CD4-positive, CD25-positive, alpha-beta regulatory T cell (primary cell): ENCODE results near the gene PTPRG. TPM values are rescaled to one million over a fixed set of nuclear protein-coding genes. Genes with fewer than 3 reads are reported as not detected.

ENCODE experiments used
- ATAC-seq, 2 donors: fragments of 150-1000 bp; cut with Tn5 transposase; one replicate each; pipeline ENCODE4 v1.10.0; 2021; ENCODE audit warnings: low read depth in 2 of 2, moderate number of reproducible peaks in 2 of 2, moderate library complexity in 1 of 2
- DNase-seq, 3 donors: peaks; one replicate each; pipeline versions ENCODE4 v3.0.0 to v3.0.0-alpha.2; 2012 to 2022; ENCODE audit warnings: mixed read lengths in 1 of 3
- H3K27ac ChIP-seq: one replicate; pipeline ENCODE4 v1.7.0; 2013; ENCODE audit warnings: mild to moderate bottlenecking, low read length; ENCODE audit not compliant: insufficient read depth, poor library complexity, severe bottlenecking
- H3K27me3 ChIP-seq: one replicate; pipeline ENCODE4 v1.7.0; 2013; ENCODE audit warnings: low read length; ENCODE audit not compliant: control insufficient read depth, insufficient read depth
- H3K36me3 ChIP-seq: one replicate; pipeline ENCODE4 v1.7.0; 2013; ENCODE audit warnings: mild to moderate bottlenecking, low read length, moderate library complexity; ENCODE audit not compliant: control insufficient read depth, insufficient read depth
- H3K4me1 ChIP-seq: 2 replicates; pipeline ENCODE4 v1.7.0; 2013; ENCODE audit warnings: mild to moderate bottlenecking, low read length; ENCODE audit not compliant: insufficient read depth, control insufficient read depth, poor library complexity, severe bottlenecking
- H3K4me3 ChIP-seq: one replicate; pipeline ENCODE4 v1.7.0; 2013; ENCODE audit warnings: low read depth, mild to moderate bottlenecking, low read length, moderate library complexity
- H3K9me3 ChIP-seq, 2 experiments: 1 replicate in 1 of 2; 2 replicates in 1 of 2; pipeline ENCODE4 v1.7.0; 2013; ENCODE audit warnings: low read length in 2 of 2, mild to moderate bottlenecking in 1 of 2, moderate library complexity in 1 of 2; ENCODE audit not compliant: control insufficient read depth in 2 of 2
- H3K27ac Mint-ChIP-seq, 3 donors: one replicate each; pipeline ENCODE4 v1.8.0; 2020 to 2022; ENCODE audit warnings: mild to moderate bottlenecking in 3 of 3, mixed read lengths in 3 of 3, moderate library complexity in 2 of 3
- H3K27me3 Mint-ChIP-seq: one replicate; pipeline ENCODE4 v1.8.0; 2022; ENCODE audit warnings: mild to moderate bottlenecking, mixed read lengths
- H3K36me3 Mint-ChIP-seq: one replicate; pipeline ENCODE4 v1.8.0; 2020; ENCODE audit warnings: mixed read lengths
- H3K4me1 Mint-ChIP-seq, 4 donors: one replicate each; pipeline ENCODE4 v1.8.0; 2020 to 2022; ENCODE audit warnings: mixed read lengths in 4 of 4, mild to moderate bottlenecking in 1 of 4
- H3K4me3 Mint-ChIP-seq, 4 donors: one replicate each; pipeline ENCODE4 v1.8.0; 2020 to 2022; ENCODE audit warnings: mild to moderate bottlenecking in 4 of 4, mixed read lengths in 4 of 4, moderate library complexity in 3 of 4
- H3K9me3 Mint-ChIP-seq, 7 donors: one replicate each; pipeline ENCODE4 v1.8.0; 2020 to 2022; ENCODE audit warnings: mixed read lengths in 7 of 7, mild to moderate bottlenecking in 3 of 7, moderate library complexity in 2 of 7
- polyA plus RNA-seq, 4 donors: library from polyadenylated mRNA; unstranded; fragments of 300-500 nt; fragmentation: Illumina TruSeq; gene quantifications; one replicate each; pipeline ENCODE4 v1.2.3, GENCODE V29; 2021
- total RNA-seq: library from RNA; stranded (reverse); gene quantifications from one replicate; pipeline ENCODE4 v1.2.3, GENCODE V29; 2022

Gene PTPRG
- total and polyA plus RNA-seq, 5 donors from 2014 or later = not detected

- no peak for ATAC-seq
Observed at GRCh38 chr3:61935814-61936213, 374.4 kb downstream of the PTPRG start.

GRCh38 chr3:61936344-61936937 is 375.1 kb downstream of the PTPRG start:
- H3K4me1 Mint-ChIP-seq = no peaks in the 10 kb centered on the region
- no peak overlapping the region for H3K27ac Mint-ChIP-seq
- no peak overlapping the region for H3K27ac ChIP-seq
- no peaks in the 10 kb centered on the region for H3K36me3 ChIP-seq
- no peak overlapping the region for H3K4me3 Mint-ChIP-seq
- no peaks in the 10 kb centered on the region for H3K4me1 ChIP-seq
- H3K27me3 ChIP-seq = no peaks in the 10 kb centered on the region
- ATAC-seq = no peak
- DNase-seq = peak in 1 of 3 donors; percentile 11
- H3K4me3 ChIP-seq = no peak overlapping the region
- peaks cover 0 to 4% (median 0%) of the 10 kb centered on the region in 7 donors for H3K9me3 Mint-ChIP-seq
- H3K36me3 Mint-ChIP-seq = no peaks in the 10 kb centered on the region
- H3K9me3 ChIP-seq = no peaks in the 10 kb centered on the region
- H3K27me3 Mint-ChIP-seq = no peaks in the 10 kb centered on the region

More at GRCh38 chr3:61935814-61936213, 374.4 kb downstream of the PTPRG start:
- H3K27me3 ChIP-seq = no peaks in the 10 kb centered on the region
- Mint-ChIP-seq H3K27me3 (no peaks in the 10 kb centered on the region), H3K4me3 (no peak overlapping the region), H3K36me3 (no peaks in the 10 kb centered on the region), H3K9me3 (peaks cover 0 to 7% (median 0%) of the 10 kb centered on the region in 7 donors), H3K27ac (no peak overlapping the region), H3K4me1 (no peaks in the 10 kb centered on the region)
- no peak overlapping the region for H3K27ac ChIP-seq
- H3K4me3 ChIP-seq = no peak overlapping the region
- H3K9me3 ChIP-seq = no peaks in the 10 kb centered on the region
- H3K36me3 ChIP-seq = no peaks in the 10 kb centered on the region
- H3K4me1 ChIP-seq = no peaks in the 10 kb centered on the region
- DNase-seq = no peak

GRCh38 chr3:61937477-61937876 is 376.1 kb downstream of the PTPRG start:
- Mint-ChIP-seq H3K9me3 (peaks cover 0 to 4% (median 0%) of the 10 kb centered on the region in 7 donors), H3K27ac (no peak overlapping the region), H3K36me3 (no peaks in the 10 kb centered on the region), H3K27me3 (no peaks in the 10 kb centered on the region), H3K4me3 (no peak overlapping the region), H3K4me1 (no peaks in the 10 kb centered on the region)
- no peaks in the 10 kb centered on the region for H3K36me3 ChIP-seq
- DNase-seq (no peak), ATAC-seq (no peak)
- no peaks in the 10 kb centered on the region for H3K9me3 ChIP-seq
- H3K27ac ChIP-seq = no peak overlapping the region
- no peaks in the 10 kb centered on the region for H3K27me3 ChIP-seq
- H3K4me1 ChIP-seq = no peaks in the 10 kb centered on the region
- H3K4me3 ChIP-seq = no peak overlapping the region

GRCh38 chr3:61938878-61939549 is 377.6 kb downstream of the PTPRG start:
- Mint-ChIP-seq H3K27ac (no peak overlapping the region), H3K4me3 (no peak overlapping the region), H3K27me3 (no peaks in the 10 kb centered on the region), H3K9me3 (peaks cover 0 to 4% (median 0%) of the 10 kb centered on the region in 7 donors), H3K36me3 (no peaks in the 10 kb centered on the region), H3K4me1 (no peaks in the 10 kb centered on the region)
- no peaks in the 10 kb centered on the region for H3K4me1 ChIP-seq
- H3K36me3 ChIP-seq = no peaks in the 10 kb centered on the region
- H3K4me3 ChIP-seq = no peak overlapping the region
- DNase-seq = no peak
- no peak for ATAC-seq
- no peak overlapping the region for H3K27ac ChIP-seq
- no peaks in the 10 kb centered on the region for H3K9me3 ChIP-seq
- H3K27me3 ChIP-seq = no peaks in the 10 kb centered on the region

- Mint-ChIP-seq H3K27ac (no peak overlapping the region), H3K4me1 (no peaks in the 10 kb centered on the region), H3K36me3 (no peaks in the 10 kb centered on the region), H3K9me3 (peaks cover 0 to 3% (median 0%) of the 10 kb centered on the region in 7 donors), H3K27me3 (no peaks in the 10 kb centered on the region), H3K4me3 (no peak overlapping the region)
- no peak for ATAC-seq
- Histone ChIP-seq H3K9me3 (no peaks in the 10 kb centered on the region), H3K27ac (no peak overlapping the region), H3K36me3 (no peaks in the 10 kb centered on the region), H3K4me3 (no peak overlapping the region), H3K4me1 (no peaks in the 10 kb centered on the region), H3K27me3 (no peaks in the 10 kb centered on the region)
- DNase-seq = no peak
Observed at GRCh38 chr3:61940236-61940635, 378.9 kb downstream of the PTPRG start.

GRCh38 chr3:61943975-61944374 is 382.6 kb downstream of the PTPRG start:
- Histone ChIP-seq H3K9me3 (no peaks in the 10 kb centered on the region), H3K36me3 (no peaks in the 10 kb centered on the region), H3K27me3 (no peaks in the 10 kb centered on the region), H3K27ac (no peak overlapping the region), H3K4me1 (no peaks in the 10 kb centered on the region), H3K4me3 (no peak overlapping the region)
- ATAC-seq (no peak), DNase-seq (no peak)
- Mint-ChIP-seq H3K4me1 (no peaks in the 10 kb centered on the region), H3K27me3 (no peaks in the 10 kb centered on the region), H3K9me3 (peaks cover 0 to 6% (median 0%) of the 10 kb centered on the region in 7 donors), H3K27ac (no peak overlapping the region), H3K36me3 (no peaks in the 10 kb centered on the region), H3K4me3 (no peak overlapping the region)

GRCh38 chr3:61944726-61945125 is 383.4 kb downstream of the PTPRG start:
- Histone ChIP-seq H3K27me3 (no peaks in the 10 kb centered on the region), H3K27ac (no peak overlapping the region), H3K36me3 (no peaks in the 10 kb centered on the region), H3K4me1 (no peaks in the 10 kb centered on the region), H3K9me3 (no peaks in the 10 kb centered on the region), H3K4me3 (no peak overlapping the region)
- Mint-ChIP-seq H3K27me3 (no peaks in the 10 kb centered on the region), H3K36me3 (no peaks in the 10 kb centered on the region), H3K9me3 (peaks cover 0 to 6% (median 0%) of the 10 kb centered on the region in 7 donors), H3K4me1 (no peaks in the 10 kb centered on the region), H3K4me3 (no peak overlapping the region), H3K27ac (no peak overlapping the region)
- ATAC-seq (no peak), DNase-seq (no peak)

- ATAC-seq (no peak), DNase-seq (no peak)
- H3K27me3 Mint-ChIP-seq = no peaks in the 10 kb centered on the region
- H3K4me3 ChIP-seq = no peak overlapping the region
- no peaks in the 10 kb centered on the region for H3K36me3 ChIP-seq
- no peaks in the 10 kb centered on the region for H3K9me3 ChIP-seq
- no peak overlapping the region for H3K4me3 Mint-ChIP-seq
- H3K9me3 Mint-ChIP-seq = peaks cover 0 to 6% (median 2%) of the 10 kb centered on the region in 7 donors
- H3K27ac Mint-ChIP-seq = no peak overlapping the region
- no peaks in the 10 kb centered on the region for H3K27me3 ChIP-seq
- no peaks in the 10 kb centered on the region for H3K36me3 Mint-ChIP-seq
- H3K4me1 Mint-ChIP-seq = no peaks in the 10 kb centered on the region
- H3K4me1 ChIP-seq = no peaks in the 10 kb centered on the region
- no peak overlapping the region for H3K27ac ChIP-seq
Observed at GRCh38 chr3:61945657-61946056, 384.3 kb downstream of the PTPRG start.
